Hepatocyte (in vitro differentiated cells): ENCODE data around the gene NUS1. TPM values are rescaled to one million over a fixed set of nuclear protein-coding genes. Genes with fewer than 3 reads are reported as not detected.

ENCODE experiments used
- DNase-seq: peaks from one replicate; pipeline ENCODE4 v3.0.0-alpha.2; 2016; ENCODE audit warnings: low spot score
- H2AFZ ChIP-seq: fragments of 200-600 bp; sonication (generic); 2 replicates; pipeline ENCODE4 v1.6.0; 2016; ENCODE audit warnings: antibody characterized with exemption, mild to moderate bottlenecking
- H3K27ac ChIP-seq: fragments of 200-600 bp; sonication (generic); 2 replicates; pipeline ENCODE4 v1.5.1; 2016; ENCODE audit warnings: mild to moderate bottlenecking
- H3K27me3 ChIP-seq: fragments of 200-600 bp; sonication (generic); 2 replicates; pipeline ENCODE4 v1.6.1; 2016
- H3K36me3 ChIP-seq: fragments of 200-600 bp; sonication (generic); replicated peaks from 2 replicates; pipeline ENCODE4 v1.5.1; 2016; ENCODE audit warnings: low read depth; ENCODE audit not compliant: insufficient read depth
- H3K4me1 ChIP-seq: fragments of 200-600 bp; sonication (generic); 2 replicates; pipeline ENCODE4 v1.5.1; 2016; ENCODE audit warnings: mild to moderate bottlenecking, moderate library complexity; ENCODE audit not compliant: insufficient read depth
- H3K4me2 ChIP-seq: fragments of 200-600 bp; sonication (generic); 2 replicates; pipeline ENCODE4 v1.6.0; 2016
- H3K4me3 ChIP-seq: fragments of 200-600 bp; sonication (generic); 2 replicates; pipeline ENCODE4 v1.5.1; 2016; ENCODE audit warnings: mild to moderate bottlenecking
- H3K79me2 ChIP-seq: fragments of 200-600 bp; sonication (generic); 2 replicates; pipeline ENCODE4 v1.6.0; 2017; ENCODE audit warnings: mild to moderate bottlenecking
- H3K9me2 ChIP-seq: fragments of 200-600 bp; sonication (generic); replicated peaks from 2 replicates; pipeline ENCODE4 v1.6.0; 2017; ENCODE audit warnings: mild to moderate bottlenecking; ENCODE audit not compliant: insufficient read depth
- H3K9me3 ChIP-seq: fragments of 200-600 bp; sonication (generic); 2 replicates; pipeline ENCODE4 v1.5.1; 2016; ENCODE audit warnings: low read depth, mild to moderate bottlenecking
- H4K20me1 ChIP-seq: fragments of 200-600 bp; sonication (generic); 2 replicates; pipeline ENCODE4 v1.6.0; 2016; ENCODE audit warnings: mild to moderate bottlenecking; ENCODE audit not compliant: insufficient read depth, poor library complexity, severe bottlenecking
- CTCF ChIP-seq: fragments of 200-600 bp; sonication (generic); IDR thresholded peaks from 2 replicates; pipeline ENCODE4 v1.5.1; 2016; ENCODE audit warnings: antibody characterized with exemption, mild to moderate bottlenecking; ENCODE audit not compliant: poor library complexity
- EZH2 ChIP-seq: fragments of 200-600 bp; sonication (generic); IDR thresholded peaks from 2 replicates; pipeline ENCODE4 v1.6.1; 2016; ENCODE audit warnings: antibody characterized with exemption, mild to moderate bottlenecking, borderline replicate concordance
- EZH2phosphoT487 ChIP-seq: fragments of 200-600 bp; sonication (generic); IDR thresholded peaks from one replicate; pipeline ENCODE4 v1.6.1; 2018; ENCODE audit warnings: antibody characterized with exemption, mild to moderate bottlenecking, low read depth, moderate library complexity; ENCODE audit not compliant: unreplicated experiment, severe bottlenecking
- WGBS: methylation state at CpG from one replicate; pipeline ENCODE4 v1.1.6; 2016; ENCODE audit warnings: low lambda C conversion rate; ENCODE audit errors: missing lambda C conversion rate; 5-methylcytosine and 5-hydroxymethylcytosine counted together
- polyA plus RNA-seq: library from polyadenylated mRNA; unstranded; fragments of >200 nt; fragmentation: Nextera tagmentation; extraction: Ambion mirVana; gene quantifications from 2 replicates; pipeline ENCODE4 v1.2.1, GENCODE V29; 2016
- total RNA-seq: library from RNA; depleted of rRNA; stranded (reverse); fragments of >200 nt; gene quantifications from 2 replicates; pipeline ENCODE4 v1.2.3, GENCODE V29; 2014

The NUS1 gene
- total and polyA plus RNA-seq, 2 experiments from 2014 or later: 16.6 to 29.9 TPM

GRCh38 chr6:117677553-117678141 lies 2.4 kb downstream of the NUS1 start:
- H3K27ac ChIP-seq: no peak overlapping the region
- no peaks in the 10 kb centered on the region for H3K9me3 ChIP-seq
- H3K4me3 ChIP-seq: no peak overlapping the region
- WGBS: 84% methylated on average over 5 of the region's 5 CpGs
- H3K4me1 ChIP-seq: peaks cover 13% of the 10 kb centered on the region
- no peak overlapping the region for H2AFZ ChIP-seq
- peak overlapping the region; percentile 95 for H3K4me2 ChIP-seq
- no peaks in the 10 kb centered on the region for H3K27me3 ChIP-seq
- peaks cover 48% of the 10 kb centered on the region for H4K20me1 ChIP-seq
- no peaks in the 10 kb centered on the region for H3K36me3 ChIP-seq
- no peak for DNase-seq
- H3K9me2 ChIP-seq: no peaks in the 10 kb centered on the region
- TF ChIP-seq EZH2phosphoT487: no peak
- no peak for TF ChIP-seq EZH2
- no peak for TF ChIP-seq CTCF
- peaks cover 76% of the 10 kb centered on the region for H3K79me2 ChIP-seq

- no peaks in the 10 kb centered on the region for H3K27me3 ChIP-seq
- H3K9me2 ChIP-seq: no peaks in the 10 kb centered on the region
- H3K27ac ChIP-seq: no peak overlapping the region
- H2AFZ ChIP-seq: no peak overlapping the region
- no peak overlapping the region for H3K4me3 ChIP-seq
- H3K79me2 ChIP-seq: peaks cover 98% of the 10 kb centered on the region
- no peak for DNase-seq
- no peak overlapping the region for H3K4me2 ChIP-seq
- TF ChIP-seq CTCF (no peak), EZH2phosphoT487 (no peak), EZH2 (no peak)
- H3K9me3 ChIP-seq: no peaks in the 10 kb centered on the region
- 90% methylated on average over 3 of the region's 3 CpGs for WGBS
- peaks cover 66% of the 10 kb centered on the region for H4K20me1 ChIP-seq
- peaks cover 13% of the 10 kb centered on the region for H3K4me1 ChIP-seq
- H3K36me3 ChIP-seq: no peaks in the 10 kb centered on the region
Observed at GRCh38 chr6:117681162-117681741, 6.0 kb downstream of the NUS1 start.

- no peaks in the 10 kb centered on the region for H3K36me3 ChIP-seq
- H2AFZ ChIP-seq: no peak overlapping the region
- H3K4me3 ChIP-seq: no peak overlapping the region
- H3K27ac ChIP-seq: no peak overlapping the region
- H3K79me2 ChIP-seq: peaks cover 98% of the 10 kb centered on the region
- peaks cover 2% of the 10 kb centered on the region for H3K4me1 ChIP-seq
- peaks cover 67% of the 10 kb centered on the region for H4K20me1 ChIP-seq
- no peaks in the 10 kb centered on the region for H3K9me2 ChIP-seq
- no peaks in the 10 kb centered on the region for H3K27me3 ChIP-seq
- no peak for DNase-seq
- WGBS: 100% methylated on average over 1 of the region's 1 CpG
- H3K9me3 ChIP-seq: no peaks in the 10 kb centered on the region
- no peak for TF ChIP-seq CTCF
- no peak for TF ChIP-seq EZH2
- no peak for TF ChIP-seq EZH2phosphoT487
- no peak overlapping the region for H3K4me2 ChIP-seq
Observed at GRCh38 chr6:117684749-117685148, 9.5 kb downstream of the NUS1 start.
